ENCODE results near the gene BIK. TPM values are rescaled to one million over a fixed set of nuclear protein-coding genes. Genes with fewer than 3 reads are reported as not detected.

The BIK gene
- total and polyA plus RNA-seq, 2 experiments from 2014 or later = 9.6 to 9.8 TPM

GRCh38 chr22:43094085-43094484 is 16.5 kb upstream of the BIK start (continued):
- no peak for TF ChIP-seq ZNF462 (CRISPR knock-in tag; IDR thresholded peaks at IDR 0.05)
- TF ChIP-seq STAT1 (IDR thresholded peaks at IDR 0.05; ENCODE audit: unreplicated experiment) = no peak

GRCh38 chr22:43094551-43094950 is 16.0 kb upstream of the BIK start:
- no peaks in the 10 kb centered on the region for H3K4me1 ChIP-seq (ENCODE audit: insufficient read depth)
- 0 out of 2 replicates have a peak, but pooled peaks cover 5% of the 10 kb centered on the region for H3F3A ChIP-seq (replicated peaks; ENCODE audit: low read depth)
- H3K27ac Mint-ChIP-seq = no peak overlapping the region
- H3K4me3 Mint-ChIP-seq = no peak overlapping the region
- H3K4me1 Mint-ChIP-seq = no peaks in the 10 kb centered on the region
- H3K27me3 Mint-ChIP-seq (ENCODE audit: insufficient read depth, low read depth, poor library complexity) = peaks cover 4% of the 10 kb centered on the region
- ATAC-seq (no peak), DNase-seq (ENCODE audit: low spot score) (no peak)
- H4K20me1 ChIP-seq (replicated peaks; ENCODE audit: insufficient read depth) = no peaks in the 10 kb centered on the region
- H3K9me2 ChIP-seq (ENCODE audit: insufficient read depth) = no peaks in the 10 kb centered on the region
- no peaks in the 10 kb centered on the region for H3K27me3 ChIP-seq (ENCODE audit: insufficient read depth)
- H3K36me3 Mint-ChIP-seq (ENCODE audit: low read depth) = peaks cover 11% of the 10 kb centered on the region
- no peaks in the 10 kb centered on the region for H3K36me3 ChIP-seq (ENCODE audit: insufficient read depth)
- peaks cover 23% of the 10 kb centered on the region for H3K9me3 Mint-ChIP-seq
- H3K27ac ChIP-seq (ENCODE audit: low read depth) = no peak overlapping the region
- no peaks in the 10 kb centered on the region for H3K79me2 ChIP-seq (replicated peaks; ENCODE audit: insufficient read depth)
- no peak overlapping the region for H2AFZ ChIP-seq
- no peak overlapping the region for H3K4me2 ChIP-seq
- H3K4me3 ChIP-seq = no peak overlapping the region
- TF ChIP-seq ZNF331 (CRISPR knock-in tag; IDR thresholded peaks at IDR 0.05; ENCODE audit: low read depth) = no peak
- no peak for TF ChIP-seq EZH2 (IDR thresholded peaks at IDR 0.05; ENCODE audit: low read depth, unreplicated experiment)
- TF ChIP-seq ZNF114 (CRISPR knock-in tag; IDR thresholded peaks at IDR 0.05) = no peak
- no peak for TF ChIP-seq JUNB (IDR thresholded peaks at IDR 0.05; ENCODE audit: unreplicated experiment)
- no peak for TF ChIP-seq POLR2AphosphoS5 (IDR thresholded peaks at IDR 0.05; ENCODE audit: low read depth)
- no peak for TF ChIP-seq STAT1 (IDR thresholded peaks at IDR 0.05; ENCODE audit: unreplicated experiment)
- TF ChIP-seq NANOG (IDR thresholded peaks at IDR 0.05; ENCODE audit: borderline replicate concordance) = no peak
- TF ChIP-seq CREB1 (CRISPR knock-in tag; IDR thresholded peaks at IDR 0.05; ENCODE audit: low read depth) = no peak
- no peak for TF ChIP-seq ZNF462 (CRISPR knock-in tag; IDR thresholded peaks at IDR 0.05)
- no peak for TF ChIP-seq EZH2phosphoT487 (IDR thresholded peaks at IDR 0.05; ENCODE audit: unreplicated experiment)
